Activated T-cell treated with anti-CD3 and anti-CD28 coated beads for 1 hour (primary cell): Measurements from ENCODE around the gene PDCD1.
"Not testable (repeated sequence)": the region's sequence is repeated elsewhere in the genome, so short reads cannot be mapped to it uniquely, and the experiment has no call there.

Source experiments
- DNase-seq: peaks from one replicate; pipeline ENCODE4 v3.0.0-alpha.2; 2020; ENCODE audit warnings: low read depth

The PDCD1 gene

DNA sequence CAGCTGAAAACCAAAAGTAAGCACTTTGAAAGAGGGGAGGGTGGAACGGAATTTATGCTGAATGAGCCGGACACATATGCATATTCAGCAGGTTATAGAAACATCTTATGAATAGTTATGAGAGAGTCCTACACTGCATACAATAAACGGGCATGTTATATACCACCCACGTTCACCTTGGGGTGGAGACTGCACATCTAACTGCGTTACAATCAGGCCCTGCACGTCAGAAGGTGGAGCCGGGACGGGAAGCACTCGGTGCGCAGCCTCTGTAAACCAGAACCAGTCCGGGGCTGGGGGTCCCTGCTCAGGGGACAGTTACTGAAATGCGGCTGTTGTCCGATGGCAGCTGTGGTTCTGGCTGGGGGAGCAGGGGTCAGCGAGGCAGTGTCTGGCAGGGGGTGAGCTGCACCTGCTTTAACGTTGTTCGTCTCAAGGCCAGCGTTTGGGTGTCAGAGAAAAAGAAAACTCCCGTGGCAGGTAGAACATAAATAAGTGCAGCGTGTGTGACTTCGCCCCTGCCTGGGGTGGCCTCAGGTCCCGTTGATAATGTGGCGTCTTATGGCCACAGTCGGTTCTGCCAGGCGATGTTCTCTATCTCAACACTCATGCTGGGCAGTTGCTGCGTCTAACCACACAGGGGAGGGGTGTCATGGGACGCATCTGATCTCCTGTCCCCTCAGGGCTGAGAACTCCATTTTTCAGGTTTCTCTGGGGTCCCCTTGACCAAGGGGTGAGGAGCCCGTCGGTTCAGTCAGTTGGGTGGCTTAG is 24.8 kb downstream of the PDCD1 start:
- not testable (repeated sequence) for DNase-seq

- no peak for DNase-seq
Measured at GRCh38 chr2:241833101-241833663, 25.5 kb downstream of the PDCD1 start.

- DNase-seq = no peak
Measured at GRCh38 chr2:241827394-241827793, 31.3 kb downstream of the PDCD1 start.

DNA sequence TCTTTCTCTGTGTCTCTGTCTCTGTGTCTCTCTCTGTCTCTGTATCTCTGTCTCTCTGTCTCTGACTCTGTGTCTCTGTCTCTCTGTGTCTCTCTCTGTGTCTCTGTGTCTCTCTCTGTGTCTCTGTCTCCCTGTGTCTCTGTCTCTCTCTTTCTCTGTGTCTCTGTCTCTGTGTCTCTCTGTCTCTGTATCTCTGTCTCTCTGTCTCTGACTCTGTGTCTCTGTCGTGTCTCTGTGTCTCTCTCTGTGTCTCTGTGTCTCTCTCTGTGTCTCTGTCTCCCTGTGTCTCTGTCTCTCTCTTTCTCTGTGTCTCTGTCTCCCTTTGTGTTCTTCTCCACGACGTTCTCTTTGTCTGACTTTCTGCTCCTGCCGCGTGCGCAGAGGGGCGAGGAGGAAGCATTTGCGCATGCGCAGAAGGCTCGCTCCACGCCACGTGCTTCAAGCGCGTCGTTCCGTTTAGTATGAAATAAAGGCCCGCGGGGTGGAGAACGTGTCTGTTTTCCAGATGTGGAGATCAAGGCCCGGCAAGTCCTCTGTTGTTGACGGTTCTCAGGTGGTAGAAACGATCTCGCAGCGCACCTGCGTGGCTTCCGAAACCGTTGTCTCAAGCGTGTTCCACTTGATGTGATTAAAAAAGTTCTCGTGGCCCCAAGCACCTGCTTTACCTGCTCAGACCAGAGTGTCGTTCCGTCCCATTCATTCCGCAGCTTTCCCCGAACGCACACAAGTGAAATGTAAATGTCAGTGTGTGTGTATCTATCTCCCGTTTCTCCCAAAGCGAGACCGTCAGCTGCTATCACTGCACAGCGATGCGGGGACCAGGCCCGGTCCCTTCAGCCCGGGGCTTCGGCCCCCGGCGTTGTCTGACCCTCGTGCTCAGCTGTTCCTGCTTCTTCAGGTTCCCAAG is 34.9 kb downstream of the PDCD1 start:
- not testable (repeated sequence) for DNase-seq

GRCh38 chr2:241822264-241822623 is 36.5 kb downstream of the PDCD1 start:
- DNase-seq = no peak

DNA sequence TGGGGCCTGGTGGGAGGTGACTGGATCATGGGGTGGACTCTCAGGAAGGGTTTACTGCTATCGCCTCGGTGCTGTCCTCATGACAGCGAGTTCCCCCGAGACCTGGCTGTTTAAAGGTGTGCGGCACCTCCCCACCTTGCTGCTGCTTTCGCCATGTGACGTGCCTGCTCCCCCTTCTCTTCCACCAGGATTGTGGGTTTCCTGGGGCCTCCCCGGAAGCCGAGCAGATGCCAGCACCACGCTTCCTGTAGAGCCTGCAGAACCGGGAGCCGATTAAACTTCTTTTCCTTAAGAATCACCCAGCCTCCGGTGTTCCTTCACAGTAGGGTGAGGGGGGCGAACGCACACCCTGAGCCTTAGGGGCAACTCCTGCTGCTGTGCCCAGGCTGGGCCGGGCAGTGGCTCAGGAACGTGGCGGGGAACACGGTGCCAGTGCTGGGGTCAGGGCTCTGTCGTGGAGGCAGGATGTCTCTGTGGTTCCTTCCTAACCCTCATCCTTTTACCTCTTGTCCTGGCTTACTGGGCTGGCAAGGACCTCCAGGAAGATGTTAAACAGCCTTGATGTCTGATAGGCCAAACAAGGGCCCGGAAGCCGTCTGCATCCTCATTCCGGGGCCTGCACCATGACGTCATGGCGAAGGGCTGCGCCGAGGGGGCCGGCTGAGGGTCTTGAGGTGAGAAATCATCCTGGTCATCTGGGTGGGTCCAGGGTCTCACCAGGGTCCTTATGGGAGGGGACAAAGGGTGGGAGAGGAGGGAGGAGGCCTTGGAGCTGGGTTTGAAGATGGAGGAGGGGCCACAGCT is 37.0 kb downstream of the PDCD1 start:
- DNase-seq = no peak

- no peak for DNase-seq
Measured at GRCh38 chr2:241820625-241821384, 37.9 kb downstream of the PDCD1 start.

DNA sequence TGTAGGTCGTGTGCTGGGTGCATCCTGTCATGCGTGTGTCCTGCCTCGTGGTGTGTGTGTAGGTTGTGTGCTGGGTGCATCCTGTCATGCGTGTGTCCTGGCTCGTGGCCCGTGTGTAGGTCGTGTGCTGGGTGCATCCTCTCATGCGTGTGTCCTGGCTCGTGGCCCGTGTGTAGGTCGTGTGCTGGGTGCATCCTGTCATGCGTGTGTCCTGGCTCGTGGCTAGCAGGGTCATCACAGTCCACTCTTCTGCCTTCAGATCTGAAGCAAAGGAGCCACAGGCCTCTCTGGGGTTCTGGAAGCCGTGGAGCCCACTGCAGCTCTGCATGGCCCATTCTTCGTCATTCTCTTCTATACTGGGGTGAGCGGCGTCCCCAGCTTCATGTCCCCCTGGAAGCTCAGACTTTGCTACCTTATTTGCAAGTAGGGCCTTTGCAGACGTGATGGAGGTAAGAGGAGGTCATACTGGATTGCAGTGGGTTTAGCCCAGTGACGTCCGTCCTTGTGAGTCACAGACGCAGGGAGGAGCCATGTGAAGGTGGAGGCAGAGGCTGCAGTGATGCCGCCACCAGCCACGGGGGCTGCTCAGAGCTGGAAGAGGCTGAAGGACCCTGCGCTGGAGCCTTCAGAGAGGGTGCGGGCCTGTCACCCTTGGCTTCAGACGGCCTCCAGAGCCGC is 38.6 kb downstream of the PDCD1 start:
- not testable (repeated sequence) for DNase-seq

- DNase-seq = no peak
Measured at GRCh38 chr2:241818943-241819270, 39.8 kb downstream of the PDCD1 start.

- no peak for DNase-seq
Measured at GRCh38 chr2:241818229-241818942, 40.3 kb downstream of the PDCD1 start.

DNA sequence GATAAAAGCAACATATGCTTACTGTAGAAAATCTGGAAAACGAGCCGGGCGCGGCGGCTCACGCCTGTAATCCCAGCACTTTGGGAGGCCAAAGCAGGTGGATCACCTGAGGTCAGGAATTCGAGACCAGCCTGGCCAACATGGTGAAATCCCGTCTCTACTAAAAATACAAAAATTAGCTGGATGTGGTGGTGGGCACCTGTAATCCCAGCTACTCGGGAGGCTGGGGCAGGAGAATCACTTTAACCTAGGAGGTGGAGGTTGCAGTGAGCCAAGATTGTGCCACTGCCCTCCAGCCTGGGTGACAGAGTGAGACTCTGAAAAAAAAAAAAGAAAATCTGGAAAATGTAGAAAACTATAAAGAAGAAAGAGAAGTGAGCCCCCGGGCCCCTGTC is 40.9 kb downstream of the PDCD1 start:
- not testable (repeated sequence) for DNase-seq

- DNase-seq = no peak
Measured at GRCh38 chr2:241817126-241817820, 41.4 kb downstream of the PDCD1 start.

DNA sequence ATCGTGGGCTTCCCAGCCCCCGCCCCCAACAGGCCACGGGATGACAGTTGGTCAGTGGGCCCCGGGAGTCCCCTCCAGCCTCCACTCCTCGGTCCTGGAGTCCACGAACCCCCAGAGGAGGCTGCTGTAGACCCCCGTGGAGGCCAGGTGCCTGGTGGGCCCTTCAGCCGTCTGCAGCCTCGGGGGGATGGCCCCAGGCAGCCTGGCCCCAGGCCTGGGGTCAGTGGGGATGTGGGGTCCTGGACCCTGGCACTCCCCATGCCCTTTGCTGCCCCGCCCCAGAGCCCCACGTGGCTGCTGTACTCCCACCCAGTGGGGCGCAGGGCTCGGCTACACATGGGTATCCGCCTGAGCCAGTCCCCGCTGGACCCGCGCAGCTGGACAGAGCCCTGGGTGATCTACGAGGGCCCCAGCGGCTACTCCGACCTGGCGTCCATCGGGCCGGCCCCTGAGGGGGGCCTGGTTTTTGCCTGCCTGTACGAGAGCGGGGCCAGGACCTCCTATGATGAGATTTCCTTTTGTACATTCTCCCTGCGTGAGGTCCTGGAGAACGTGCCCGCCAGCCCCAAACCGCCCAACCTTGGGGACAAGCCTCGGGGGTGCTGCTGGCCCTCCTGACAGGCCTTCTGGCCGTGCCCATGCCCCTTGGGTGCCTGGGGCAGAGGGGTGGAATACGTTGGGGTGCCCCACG is 42.1 kb downstream of the PDCD1 start:
- DNase-seq = no peak

- DNase-seq = no peak
Measured at GRCh38 chr2:241815477-241816430, 42.9 kb downstream of the PDCD1 start.

DNA sequence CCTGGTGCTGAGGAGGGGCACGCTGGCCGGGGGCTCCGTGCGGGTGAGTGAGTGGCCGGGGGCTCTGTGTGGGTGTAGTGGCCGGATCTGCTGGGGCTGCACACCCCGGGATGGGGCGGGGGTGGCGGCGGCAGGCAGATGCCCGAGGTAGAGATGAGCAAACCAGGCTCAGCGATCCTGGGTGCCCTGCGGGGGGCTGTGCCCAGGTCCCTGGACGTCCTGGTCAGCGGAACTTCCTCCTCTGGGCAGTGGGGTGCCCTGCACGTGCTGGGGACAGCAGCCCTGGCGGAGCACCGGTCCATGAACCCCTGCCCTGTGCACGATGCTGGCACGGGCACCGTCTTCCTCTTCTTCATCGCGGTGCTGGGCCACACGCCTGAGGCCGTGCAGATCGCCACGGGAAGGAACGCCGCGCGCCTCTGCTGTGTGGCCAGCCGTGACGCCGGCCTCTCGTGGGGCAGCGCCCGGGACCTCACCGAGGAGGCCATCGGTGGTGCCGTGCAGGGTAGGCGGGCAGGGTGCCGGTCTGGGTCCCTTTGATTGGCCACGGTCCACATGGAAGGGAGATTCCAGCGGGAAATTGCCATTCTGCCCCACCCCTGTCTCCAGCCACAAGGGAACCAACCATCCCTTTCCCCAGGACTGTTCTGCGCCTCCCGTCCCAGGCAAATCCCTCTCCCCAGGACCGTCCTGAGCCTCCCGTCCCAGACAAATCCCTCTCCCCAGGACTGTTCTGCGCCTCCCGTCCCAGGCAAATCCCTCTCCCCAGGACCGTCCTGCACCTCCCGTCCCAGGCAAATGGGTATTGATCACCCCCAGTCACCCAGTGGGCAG is 43.8 kb downstream of the PDCD1 start:
- no peak for DNase-seq

DNA sequence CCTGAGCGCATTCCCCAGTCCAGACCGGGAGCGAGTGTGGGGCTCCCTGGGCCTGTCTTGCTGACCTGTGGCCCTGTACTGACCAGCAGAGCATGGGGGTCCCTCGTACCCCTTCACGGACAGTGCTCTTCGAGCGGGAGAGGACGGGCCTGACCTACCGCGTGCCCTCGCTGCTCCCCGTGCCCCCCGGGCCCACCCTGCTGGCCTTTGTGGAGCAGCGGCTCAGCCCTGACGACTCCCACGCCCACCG is 44.4 kb downstream of the PDCD1 start:
- no peak for DNase-seq
